Fibroblast of skin of left quadriceps (primary cell): ENCODE data around the gene CCDC86.
"Not testable (repeated sequence)": the region's sequence is repeated elsewhere in the genome, so short reads cannot be mapped to it uniquely, and the experiment has no call there.

Experiments
- DNase-seq, 2 experiments: peaks; one replicate each; pipeline ENCODE4 v3.0.0-alpha.2; 2013; ENCODE audit warnings: low read depth in 2 of 2

CCDC86 gene, protein sequence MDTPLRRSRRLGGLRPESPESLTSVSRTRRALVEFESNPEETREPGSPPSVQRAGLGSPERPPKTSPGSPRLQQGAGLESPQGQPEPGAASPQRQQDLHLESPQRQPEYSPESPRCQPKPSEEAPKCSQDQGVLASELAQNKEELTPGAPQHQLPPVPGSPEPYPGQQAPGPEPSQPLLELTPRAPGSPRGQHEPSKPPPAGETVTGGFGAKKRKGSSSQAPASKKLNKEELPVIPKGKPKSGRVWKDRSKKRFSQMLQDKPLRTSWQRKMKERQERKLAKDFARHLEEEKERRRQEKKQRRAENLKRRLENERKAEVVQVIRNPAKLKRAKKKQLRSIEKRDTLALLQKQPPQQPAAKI

DNA sequence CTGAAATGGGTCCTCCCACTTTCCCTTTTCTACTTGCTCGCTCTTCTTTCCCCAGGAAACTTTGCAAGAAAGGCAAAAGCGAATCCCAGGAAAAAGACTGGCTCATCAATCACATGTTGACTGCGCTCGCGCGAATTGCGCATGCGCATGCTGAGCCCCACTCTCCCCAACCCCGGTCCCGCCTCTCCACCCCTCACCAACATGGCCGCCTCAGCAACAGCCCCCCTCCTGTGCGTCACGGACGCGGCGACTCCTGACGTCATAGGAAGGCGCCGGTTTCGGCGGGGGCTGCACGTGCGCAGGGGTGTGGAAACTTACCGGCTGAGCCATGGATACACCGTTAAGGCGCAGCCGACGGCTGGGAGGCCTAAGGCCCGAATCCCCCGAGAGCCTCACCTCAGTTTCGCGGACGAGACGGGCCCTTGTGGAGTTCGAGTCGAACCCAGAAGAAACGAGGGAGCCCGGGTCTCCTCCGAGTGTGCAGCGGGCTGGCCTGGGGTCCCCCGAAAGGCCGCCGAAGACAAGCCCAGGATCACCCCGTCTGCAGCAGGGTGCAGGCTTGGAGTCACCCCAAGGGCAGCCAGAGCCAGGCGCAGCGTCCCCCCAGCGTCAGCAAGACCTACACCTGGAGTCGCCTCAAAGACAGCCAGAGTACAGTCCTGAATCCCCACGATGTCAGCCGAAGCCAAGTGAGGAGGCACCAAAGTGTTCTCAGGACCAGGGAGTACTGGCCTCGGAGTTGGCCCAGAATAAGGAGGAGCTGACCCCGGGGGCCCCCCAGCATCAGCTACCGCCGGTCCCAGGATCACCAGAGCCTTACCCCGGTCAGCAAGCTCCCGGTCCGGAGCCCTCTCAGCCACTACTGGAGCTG is at the start of gene CCDC86:
TSS of gene CCDC86 (plus strand) at position 317 of the 871 bp plus-strand sequence. CDS start at position 329, 12 bp downstream.
- peak; percentile 90 to 91 for DNase-seq

DNA sequence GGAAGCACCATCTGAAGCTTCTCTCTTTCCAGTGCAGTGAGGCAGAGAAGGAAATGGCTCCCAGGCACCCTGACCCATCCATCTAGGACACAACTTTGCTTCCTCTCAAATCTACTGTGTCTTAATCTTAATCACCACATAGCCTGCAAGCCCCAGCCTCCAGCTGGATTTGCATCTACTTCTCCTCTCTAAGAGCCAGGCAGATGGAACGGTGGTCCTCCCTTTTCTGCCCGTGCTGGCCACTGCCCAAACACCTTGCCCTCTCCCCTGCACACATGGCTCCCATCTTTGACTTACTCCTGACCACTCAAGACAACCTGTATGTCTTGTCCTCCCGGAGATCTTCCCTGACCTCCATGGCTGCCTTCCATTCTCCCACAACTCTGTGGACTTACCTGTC is 49.4 kb upstream of the CCDC86 start:
- DNase-seq = no peak

DNA sequence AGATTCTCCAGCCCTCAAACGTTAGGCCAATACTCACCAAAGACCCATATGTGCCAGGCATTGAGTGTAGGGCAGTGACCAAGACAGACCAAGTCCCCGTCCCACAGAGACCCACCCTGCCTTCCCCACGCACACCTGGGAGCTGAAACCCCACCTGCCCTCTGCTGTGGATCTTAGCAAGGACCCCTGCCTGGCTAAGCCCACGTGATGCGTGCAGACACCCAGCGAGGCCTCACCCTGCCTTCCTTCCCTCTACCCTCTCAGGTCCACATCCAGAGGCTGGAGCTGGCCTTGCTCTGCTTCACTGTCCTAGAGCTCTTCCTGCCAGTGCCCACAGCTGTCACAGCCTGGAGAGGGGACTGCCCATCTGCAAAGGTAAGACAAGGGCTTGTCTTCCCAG is 46.6 kb upstream of the CCDC86 start:
- no peak for DNase-seq

DNA sequence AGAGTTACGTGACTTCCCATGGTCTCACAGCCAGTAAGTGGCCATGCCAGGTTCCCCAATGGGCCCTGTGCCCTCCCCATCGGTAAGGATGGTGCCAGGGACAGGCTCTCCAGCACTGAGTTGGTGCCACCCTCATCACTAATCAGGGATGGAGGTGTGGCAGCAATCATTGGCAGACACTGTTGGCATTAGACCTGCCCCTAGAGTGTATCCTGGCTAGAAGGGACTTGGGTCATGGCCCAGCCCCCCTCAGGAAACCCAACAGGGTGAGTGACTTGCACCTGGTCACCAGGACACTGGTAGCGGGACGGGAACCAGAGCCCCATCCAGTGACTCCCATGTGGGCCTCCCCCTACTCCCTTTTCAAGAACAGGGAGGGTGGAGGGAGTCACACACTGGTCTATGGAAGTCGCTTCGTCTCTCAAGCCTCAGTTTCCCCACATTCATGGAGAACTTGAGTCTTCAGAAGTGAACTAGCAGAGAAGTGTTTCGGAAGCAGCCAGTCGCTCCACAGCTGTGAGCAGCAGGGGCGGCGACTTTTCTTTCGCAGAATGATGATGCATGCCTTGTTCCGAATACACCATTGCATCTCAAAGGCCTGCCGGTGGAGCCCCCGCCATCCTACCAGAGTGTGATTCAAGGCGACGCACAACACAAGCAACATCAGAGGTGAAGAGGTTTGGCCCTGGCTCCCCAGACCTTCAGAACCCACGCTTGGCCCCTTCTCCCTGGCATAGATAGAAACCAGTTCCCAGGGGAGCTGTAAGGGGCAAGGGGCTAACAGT is 43.9 kb upstream of the CCDC86 start:
- no peak for DNase-seq

DNA sequence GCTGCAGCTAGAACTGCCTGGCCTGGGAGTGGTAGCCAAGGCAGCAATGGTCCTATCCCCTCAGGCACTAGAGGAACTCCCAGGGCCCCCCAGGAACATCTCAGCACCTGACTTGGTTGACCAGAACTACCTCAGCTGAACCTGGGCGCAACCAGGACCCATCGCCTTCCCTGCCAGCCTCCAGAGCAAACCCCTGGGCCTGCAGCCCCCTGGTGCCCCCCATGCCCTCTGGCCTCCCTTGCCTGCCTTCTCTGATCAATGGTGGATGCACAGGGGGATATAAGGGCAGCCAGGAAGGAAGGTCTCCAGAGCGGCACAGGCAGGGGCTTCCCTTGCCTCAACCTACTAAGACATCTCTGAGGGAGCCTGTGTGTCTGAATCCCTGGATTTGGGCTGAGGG is 43.3 kb upstream of the CCDC86 start:
- DNase-seq = no peak

DNA sequence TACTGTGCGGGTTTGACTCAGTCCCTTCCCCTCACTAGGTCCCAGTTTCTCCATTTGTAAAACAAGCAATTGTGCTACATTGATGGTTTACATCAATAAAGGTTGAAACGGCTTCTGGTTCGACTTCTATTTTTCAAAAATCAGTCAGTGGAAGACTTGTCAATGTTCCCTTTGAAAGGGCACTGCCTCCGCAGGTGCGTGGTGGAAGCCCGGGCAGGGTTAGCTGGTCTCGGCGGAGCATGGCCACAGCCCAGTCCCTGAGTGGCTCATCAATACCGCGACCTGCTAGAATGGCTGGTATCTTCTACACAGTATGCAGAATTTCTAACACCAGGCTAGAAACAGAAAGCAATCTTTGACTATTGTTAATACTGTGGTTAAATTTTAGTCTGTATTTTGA is 40.7 kb upstream of the CCDC86 start:
- DNase-seq = no peak

DNA sequence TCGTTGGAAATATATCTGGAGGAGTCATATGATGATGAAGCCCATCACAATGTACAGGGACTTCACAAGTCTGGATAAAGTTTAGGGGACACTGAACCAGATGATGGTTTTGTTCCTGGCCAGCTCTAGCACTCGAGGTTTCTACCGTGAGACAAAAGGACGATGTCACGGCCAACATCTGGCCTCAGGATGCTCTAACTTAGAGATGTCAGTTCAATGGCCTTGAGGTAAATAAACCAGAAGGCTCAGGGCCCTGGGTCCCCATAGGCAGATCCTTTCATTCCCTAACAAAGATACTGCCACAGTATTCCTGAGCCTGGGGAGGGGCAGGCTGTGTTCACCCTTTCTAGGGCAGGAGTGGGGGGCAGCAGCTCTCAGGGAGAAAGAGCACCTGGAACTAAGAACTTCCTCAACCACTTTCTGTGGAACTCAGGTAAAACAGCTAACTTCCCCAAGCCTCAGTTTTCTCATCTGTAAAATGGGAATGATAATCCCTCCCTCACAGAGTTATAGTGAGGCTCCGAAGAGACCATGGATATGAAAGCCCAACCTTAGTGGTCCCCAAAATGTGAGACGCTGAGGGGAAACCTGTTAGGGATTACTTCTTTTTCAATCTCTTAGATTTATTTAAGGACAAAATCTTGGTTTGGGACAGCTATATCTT is 38.5 kb upstream of the CCDC86 start:
- DNase-seq = no peak

DNA sequence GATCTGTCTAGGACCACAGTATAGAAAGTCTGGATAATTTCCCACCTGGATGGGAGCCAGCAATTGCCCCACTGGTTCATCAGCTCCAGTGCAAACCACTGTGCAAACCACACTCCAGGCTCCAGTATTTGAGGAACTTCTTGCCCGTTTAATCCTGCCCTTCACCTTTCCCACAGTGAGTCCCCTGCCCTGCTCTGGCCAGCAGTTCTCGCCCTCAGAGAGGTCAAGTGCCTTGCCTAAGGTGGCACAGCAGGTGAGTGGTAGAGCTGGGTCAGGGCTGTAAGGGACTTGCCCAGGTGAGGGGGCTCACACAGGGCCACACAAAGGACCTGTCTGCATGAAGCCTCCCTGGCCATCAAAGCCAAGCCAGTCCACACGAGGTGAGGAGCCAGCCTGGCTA is 32.7 kb upstream of the CCDC86 start:
- no peak for DNase-seq

DNA sequence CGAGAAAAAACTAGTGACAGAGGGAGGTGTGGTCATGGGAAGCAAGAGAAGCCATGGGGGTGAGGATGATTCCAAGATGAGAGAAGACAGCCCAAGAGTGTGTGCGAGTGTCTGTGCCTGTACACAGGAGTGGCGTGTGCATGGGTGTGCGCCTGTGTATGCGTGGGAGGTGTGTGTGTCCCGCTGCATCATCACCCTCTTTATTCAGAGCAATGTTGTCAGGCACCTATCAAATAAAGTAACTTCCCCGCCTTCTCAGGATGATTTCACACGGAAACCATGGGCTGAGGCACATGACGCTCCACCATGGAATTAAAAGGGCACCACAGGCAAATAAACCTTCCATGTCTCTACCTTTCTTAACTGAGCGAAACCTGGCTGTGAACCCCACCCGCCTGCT is 32.2 kb upstream of the CCDC86 start:
- DNase-seq = no peak

DNA sequence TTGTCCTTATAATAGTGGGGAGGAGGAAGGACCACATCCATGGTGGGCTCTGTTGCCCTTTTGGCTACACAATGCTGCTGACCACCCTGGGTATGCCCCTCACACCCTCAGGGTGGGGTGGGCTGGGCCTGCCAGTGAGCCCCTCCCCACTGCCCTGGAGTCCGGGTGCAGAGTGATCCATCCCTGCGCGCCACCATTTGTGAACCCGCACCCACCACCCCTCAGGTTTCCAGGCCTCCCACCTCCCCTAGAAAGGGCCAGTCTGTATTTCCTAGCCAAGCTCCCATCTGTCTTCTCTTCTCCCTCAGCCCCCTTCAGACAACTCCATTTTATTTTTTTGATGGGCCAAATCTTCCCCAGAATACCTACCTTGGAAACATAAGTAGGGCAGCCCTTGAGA is 31.8 kb upstream of the CCDC86 start:
- no peak for DNase-seq

DNA sequence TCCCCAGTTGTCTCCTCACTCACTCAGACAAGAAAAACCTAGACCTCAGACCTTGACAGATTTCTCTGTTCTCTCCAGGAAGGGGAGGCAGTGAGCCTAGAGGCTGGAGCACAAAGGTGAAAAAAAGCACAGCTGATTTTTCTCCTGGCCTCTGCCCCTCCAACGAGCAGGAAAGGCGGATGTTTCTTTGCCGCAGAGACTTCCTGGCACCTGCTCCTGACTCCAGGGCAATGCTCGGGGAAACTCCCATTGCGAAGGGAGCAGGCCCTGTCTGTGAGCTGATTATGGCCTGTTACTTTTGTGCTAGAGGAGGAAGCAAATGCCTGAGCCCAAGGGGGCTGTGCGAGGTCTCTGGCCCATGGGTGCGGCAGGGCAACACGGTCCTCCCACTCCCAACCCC is 31.3 kb upstream of the CCDC86 start:
- no peak for DNase-seq

DNA sequence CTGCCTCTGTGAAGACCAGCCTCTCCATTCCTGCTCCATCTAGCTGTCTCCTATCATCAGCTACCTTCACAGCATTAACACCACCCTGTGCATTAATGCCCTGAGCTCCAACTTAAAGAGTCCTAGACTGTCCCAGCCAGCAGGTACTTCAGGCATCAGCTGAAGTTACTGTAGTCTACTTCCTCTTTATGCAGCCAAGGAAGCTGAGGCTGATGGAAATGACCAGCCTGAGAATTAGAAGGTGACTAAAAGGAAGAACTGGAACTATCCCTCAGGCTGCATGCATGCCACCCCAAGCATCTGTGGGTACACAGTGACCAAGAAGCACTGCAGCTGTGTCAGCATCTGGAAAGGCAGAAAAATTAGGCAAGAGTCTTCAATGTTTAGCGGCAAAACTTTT is 28.6 kb upstream of the CCDC86 start:
- no peak for DNase-seq

DNA sequence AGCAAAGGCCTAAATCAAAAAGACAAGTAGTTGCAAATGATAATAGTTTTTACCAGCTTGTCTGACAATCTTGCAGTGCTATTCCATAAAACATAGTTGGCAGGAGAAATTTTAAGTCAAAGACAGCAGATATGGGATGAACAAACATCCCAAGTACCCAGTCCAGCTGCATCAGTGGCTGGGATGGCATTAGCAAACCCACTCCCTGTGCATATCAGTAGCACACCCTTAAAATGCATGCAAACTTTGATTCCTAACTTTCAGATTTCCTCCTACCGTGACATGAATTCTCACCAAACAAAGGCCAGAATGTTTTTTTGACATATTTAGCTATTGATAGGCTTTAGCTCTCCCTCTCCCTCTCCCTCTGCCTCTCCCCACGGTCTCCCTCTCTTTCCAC is 27.8 kb upstream of the CCDC86 start:
- no peak for DNase-seq

DNA sequence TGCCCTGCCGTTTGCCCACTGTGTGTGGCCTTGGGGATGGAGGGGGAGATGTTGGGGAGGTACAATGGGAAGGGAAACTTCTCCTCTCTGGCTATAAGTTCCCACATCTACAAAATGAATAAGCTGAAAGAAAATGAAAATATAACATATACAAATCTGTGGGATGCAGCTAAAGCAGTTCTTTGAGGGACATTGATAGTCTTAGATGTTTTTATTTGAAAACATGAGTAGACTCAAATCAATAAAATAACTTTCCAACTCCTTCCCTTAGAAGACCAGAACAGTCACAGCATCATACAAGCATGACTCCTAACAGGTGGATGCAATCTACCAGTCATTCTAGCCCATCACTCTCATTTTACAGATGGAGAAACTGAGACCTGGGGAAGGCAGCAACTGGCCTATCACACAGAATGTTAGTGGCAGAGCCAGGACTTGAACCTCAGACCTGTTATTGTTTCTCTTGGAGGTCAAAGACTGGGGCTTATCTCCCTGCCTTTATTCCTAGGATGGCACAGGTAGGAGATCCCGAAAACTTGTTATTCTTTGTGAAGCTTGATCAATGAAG is 25.2 kb upstream of the CCDC86 start:
- no peak for DNase-seq

DNA sequence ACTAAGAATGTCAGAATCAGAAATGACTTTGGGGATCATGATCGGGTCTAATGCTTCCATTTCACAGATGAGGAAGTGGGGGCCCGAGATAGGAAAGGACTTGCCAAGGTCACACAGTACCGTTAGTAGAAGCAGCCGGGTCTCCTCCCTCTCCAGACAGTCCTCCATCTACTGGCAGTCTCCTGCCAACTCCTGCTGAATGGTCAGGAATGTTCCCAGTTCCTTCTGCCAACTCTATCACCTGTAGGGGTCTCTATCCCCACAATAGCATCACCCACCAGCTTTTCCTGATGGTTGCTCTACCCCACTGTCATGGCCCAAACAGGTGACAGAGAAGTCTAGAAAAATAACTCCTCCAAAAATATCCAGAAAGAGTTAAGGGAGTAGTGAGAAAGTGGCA is 23.9 kb upstream of the CCDC86 start:
- DNase-seq = no peak

DNA sequence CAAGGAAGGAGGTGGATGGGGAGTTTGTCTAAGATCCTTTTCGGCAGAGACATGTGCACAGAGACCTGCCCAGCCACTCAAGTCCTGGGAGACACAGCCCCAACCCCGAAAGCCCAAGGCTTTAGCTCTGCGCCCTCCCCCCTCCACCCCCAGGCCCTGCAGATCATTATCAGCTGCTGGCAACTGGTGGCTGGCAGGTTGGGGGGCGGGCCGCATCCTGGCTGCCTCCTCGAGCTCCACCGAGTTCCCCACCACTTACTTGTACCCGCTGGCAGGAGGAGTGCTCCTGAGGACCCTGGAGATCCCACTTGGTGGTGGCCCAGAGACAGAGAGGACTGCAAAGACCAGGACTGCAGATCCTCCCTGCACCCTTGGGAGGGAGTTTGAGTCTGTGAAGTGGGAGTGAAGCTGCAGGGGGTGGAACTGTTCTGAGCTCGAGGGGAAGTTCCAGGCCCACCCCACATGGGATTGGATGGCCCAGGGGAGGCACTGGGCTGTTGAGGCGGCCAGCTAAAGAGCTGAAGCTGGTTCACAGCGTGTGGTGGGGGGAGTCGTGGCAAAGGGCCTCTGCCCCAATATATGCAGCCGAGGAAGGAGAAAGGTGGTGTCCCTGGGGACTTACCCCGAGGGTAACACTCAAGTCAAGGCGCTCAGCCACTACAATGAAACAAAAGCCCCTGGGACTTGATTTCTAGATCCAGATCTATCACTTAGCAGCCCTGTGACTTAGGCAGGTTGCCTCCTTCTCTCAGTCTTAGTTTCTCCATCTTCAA is 19.9 kb upstream of the CCDC86 start:
- DNase-seq = no peak

DNA sequence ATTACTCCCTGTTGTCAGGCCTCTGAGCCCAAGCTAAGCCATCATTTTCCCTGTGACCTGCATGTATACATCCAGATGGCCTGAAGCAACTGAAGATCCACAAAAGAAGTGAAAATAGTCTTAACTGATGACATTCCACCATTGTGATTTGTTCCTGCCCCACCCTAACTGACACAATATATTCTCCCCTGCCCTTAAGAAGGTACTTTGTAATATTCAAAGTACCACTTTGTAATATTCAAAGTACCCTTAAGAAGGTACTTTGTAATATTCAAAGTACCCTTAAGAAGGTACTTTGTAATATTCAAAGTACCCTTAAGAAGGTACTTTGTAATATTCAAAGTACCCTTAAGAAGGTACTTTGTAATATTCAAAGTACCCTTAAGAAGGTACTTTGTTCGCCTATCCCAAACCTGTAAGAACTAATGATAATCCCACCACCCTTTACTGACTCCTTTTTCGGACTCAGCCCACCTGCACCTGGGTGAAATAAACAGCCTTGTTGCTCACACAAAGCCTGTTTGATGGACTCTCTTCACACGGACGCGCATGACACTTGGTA is 18.1 kb upstream of the CCDC86 start:
- DNase-seq = not testable (repeated sequence)

DNA sequence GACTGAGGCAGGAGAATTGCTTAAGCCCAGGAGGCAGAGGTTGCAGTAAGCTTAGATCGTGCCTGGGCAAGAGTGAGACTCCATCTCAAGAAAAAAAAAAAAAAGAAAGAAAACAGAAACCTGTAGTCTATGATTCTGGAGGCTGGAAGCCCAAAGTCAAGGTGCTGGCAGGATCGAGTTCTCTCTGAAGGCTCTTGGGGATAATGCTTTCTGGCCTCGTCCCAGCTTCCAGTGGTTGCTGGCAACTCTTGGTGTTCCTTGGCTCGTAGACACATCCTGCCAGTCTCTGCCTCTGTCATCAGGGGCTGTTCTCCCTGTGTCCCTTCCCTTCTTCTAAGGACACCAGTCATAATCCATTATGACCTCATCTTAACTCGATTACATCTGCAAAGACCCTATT is 16.8 kb upstream of the CCDC86 start:
- DNase-seq = no peak

DNA sequence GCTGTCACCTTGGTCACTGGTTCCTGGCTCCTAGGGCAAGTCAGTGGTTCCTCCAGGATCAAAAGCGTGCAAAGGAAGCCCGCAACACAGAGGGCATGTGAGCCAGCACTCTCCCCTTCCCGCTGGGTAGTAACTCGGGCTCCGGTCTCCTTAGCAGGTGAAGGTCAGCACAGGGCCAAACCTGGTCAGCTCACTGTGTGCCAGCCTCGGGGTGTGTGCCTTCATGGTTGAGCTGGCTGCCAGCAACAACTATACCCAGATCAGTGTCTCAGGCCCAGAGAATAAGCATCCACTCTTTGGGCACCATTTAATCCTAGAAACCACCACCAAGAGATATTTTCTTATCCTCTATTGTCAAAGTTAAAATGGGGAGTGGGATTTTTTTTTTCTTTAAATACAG is 16.1 kb upstream of the CCDC86 start:
- no peak for DNase-seq

DNA sequence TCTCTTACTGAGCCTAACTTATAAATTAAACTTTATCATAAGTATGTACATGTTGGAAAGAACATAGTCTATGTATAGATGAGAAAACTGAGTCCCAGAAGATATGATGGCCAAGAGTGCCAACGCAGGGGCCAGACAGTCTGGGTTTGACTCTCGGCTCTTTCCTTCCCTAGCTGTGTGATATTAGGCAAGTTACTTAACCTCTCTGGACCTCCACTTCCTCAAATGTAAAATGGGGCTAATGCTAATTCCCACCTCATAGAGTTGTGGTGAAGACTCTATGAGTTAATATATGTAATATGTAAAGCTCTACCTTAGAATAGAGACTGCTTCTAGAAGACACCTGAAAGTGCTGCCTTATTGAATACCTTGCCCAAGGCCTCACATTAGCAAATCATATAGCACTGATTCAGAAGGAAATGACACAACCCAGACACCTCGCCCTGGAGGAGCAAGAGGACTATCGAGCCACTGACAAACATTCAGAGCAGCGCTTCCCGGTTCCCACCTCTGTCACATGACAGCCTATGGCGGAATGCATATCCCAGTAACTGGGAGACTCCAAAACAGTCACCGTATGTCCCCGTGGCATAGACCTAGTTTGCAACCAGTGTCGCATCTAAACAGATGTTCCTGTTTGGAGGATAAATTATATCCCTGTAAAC is 11.3 kb upstream of the CCDC86 start:
- no peak for DNase-seq
